GM10847 (cell line): Measurements from ENCODE around the gene CD47.

Source experiments
- POLR2A ChIP-seq: IDR thresholded peaks from 2 replicates; pipeline ENCODE4 v1.6.1; 2011; ENCODE audit not compliant: insufficient read length; ENCODE audit errors: extremely low read depth

CD47 gene

GRCh38 chr3:108053483-108053882 lies 37.3 kb downstream of the CD47 start:
- TF ChIP-seq POLR2A, result no peak

GRCh38 chr3:108053067-108053466 lies 37.8 kb downstream of the CD47 start:
- no peak for TF ChIP-seq POLR2A

- no peak for TF ChIP-seq POLR2A
These were observed 39.8 kb downstream of the CD47 start for GRCh38 chr3:108051005-108051404.

GRCh38 chr3:108047987-108048386 lies 42.8 kb downstream of the CD47 start:
- TF ChIP-seq POLR2A, result no peak

- TF ChIP-seq POLR2A, result no peak
These were observed 44.6 kb downstream of the CD47 start for GRCh38 chr3:108046247-108046646.

- no peak for TF ChIP-seq POLR2A
These were observed 46.1 kb downstream of the CD47 start for GRCh38 chr3:108044699-108045098.

GRCh38 chr3:108042300-108042699 lies 48.5 kb downstream of the CD47 start:
- no peak for TF ChIP-seq POLR2A

GRCh38 chr3:108041253-108041652 lies 49.6 kb downstream of the CD47 start:
- TF ChIP-seq POLR2A, result no peak

- TF ChIP-seq POLR2A, result no peak
These were observed 53.1 kb downstream of the CD47 start for GRCh38 chr3:108037770-108038169.

- TF ChIP-seq POLR2A, result no peak
These were observed 53.7 kb downstream of the CD47 start for GRCh38 chr3:108036984-108037741.

GRCh38 chr3:108036401-108036800 lies 54.4 kb downstream of the CD47 start:
- TF ChIP-seq POLR2A, result no peak

GRCh38 chr3:108035751-108036150 lies 55.1 kb downstream of the CD47 start:
- TF ChIP-seq POLR2A, result no peak

- TF ChIP-seq POLR2A, result no peak
These were observed 58.9 kb downstream of the CD47 start for GRCh38 chr3:108031895-108032294.

- no peak for TF ChIP-seq POLR2A
These were observed 59.9 kb downstream of the CD47 start for GRCh38 chr3:108030960-108031359.

GRCh38 chr3:108029466-108029865 lies 61.4 kb downstream of the CD47 start:
- no peak for TF ChIP-seq POLR2A

GRCh38 chr3:108028896-108029295 lies 61.9 kb downstream of the CD47 start:
- no peak for TF ChIP-seq POLR2A

GRCh38 chr3:108025177-108025576 lies 65.7 kb downstream of the CD47 start:
- no peak for TF ChIP-seq POLR2A
